ENCODE results near the gene UCK1.

GRCh38 chr9:131566158-131566557 is 35.1 kb upstream of the UCK1 start:
- TF ChIP-seq CTCF (IDR thresholded peaks at IDR 0.05; ENCODE audit: insufficient read depth, low read length, poor library complexity, severe bottlenecking), result no peak
- TF ChIP-seq EZH2phosphoT487 (conservative IDR thresholded peaks at IDR 0.05; ENCODE audit: low read length), result no peak
